ENCODE data around the gene PABPN1.
"Not testable (repeated sequence)": the region's sequence is repeated elsewhere in the genome, so short reads cannot be mapped to it uniquely, and the experiment has no call there.

The PABPN1 gene

GRCh38 chr14:23320584-23321571 is at the start of gene PABPN1:
Gene PABPN1 (plus strand): TSS chr14:23321457. CDS start chr14:23321470, 13 bp downstream.
- DNase-seq (ENCODE audit: low read depth) = peak; percentile 99

GRCh38 chr14:23275412-23275811 is 45.8 kb upstream of the PABPN1 start:
- DNase-seq (ENCODE audit: low read depth) = no peak

- no peak for DNase-seq (ENCODE audit: low read depth)
Measured at GRCh38 chr14:23277189-23277588, 44.1 kb upstream of the PABPN1 start.

GRCh38 chr14:23277928-23278327 is 43.3 kb upstream of the PABPN1 start:
- not testable (repeated sequence) for DNase-seq (ENCODE audit: low read depth)

- no peak for DNase-seq (ENCODE audit: low read depth)
Measured at GRCh38 chr14:23281247-23281646, 40.0 kb upstream of the PABPN1 start.

GRCh38 chr14:23284654-23285529 is 36.4 kb upstream of the PABPN1 start:
- no peak for DNase-seq (ENCODE audit: low read depth)

GRCh38 chr14:23285530-23286019 is 35.7 kb upstream of the PABPN1 start:
- DNase-seq (ENCODE audit: low read depth) = no peak

GRCh38 chr14:23286020-23286901 is 35.0 kb upstream of the PABPN1 start, which contains the start of gene HOMEZ:
Gene HOMEZ (minus strand): TSS chr14:23286132. CDS start chr14:23285952, 180 bp downstream.
- DNase-seq (ENCODE audit: low read depth) = peak; percentile 85

GRCh38 chr14:23286902-23287479 is 34.3 kb upstream of the PABPN1 start:
- no peak for DNase-seq (ENCODE audit: low read depth)

- no peak for DNase-seq (ENCODE audit: low read depth)
Measured at GRCh38 chr14:23294734-23295561, 26.3 kb upstream of the PABPN1 start.

- DNase-seq (ENCODE audit: low read depth) = no peak
Measured at GRCh38 chr14:23296012-23296777, 25.1 kb upstream of the PABPN1 start.

GRCh38 chr14:23297096-23297495 is 24.2 kb upstream of the PABPN1 start:
- DNase-seq (ENCODE audit: low read depth) = no peak

- DNase-seq (ENCODE audit: low read depth) = no peak
Measured at GRCh38 chr14:23297611-23298277, 23.5 kb upstream of the PABPN1 start.

GRCh38 chr14:23299211-23299957 is 21.9 kb upstream of the PABPN1 start:
- DNase-seq (ENCODE audit: low read depth) = no peak

GRCh38 chr14:23299986-23300686 is 21.1 kb upstream of the PABPN1 start:
- no peak for DNase-seq (ENCODE audit: low read depth)

GRCh38 chr14:23300687-23301223 is 20.5 kb upstream of the PABPN1 start:
- no peak for DNase-seq (ENCODE audit: low read depth)
